ENCODE results near the gene ESAM. TPM values are rescaled to one million over a fixed set of nuclear protein-coding genes. Genes with fewer than 3 reads are reported as not detected.

Gene ESAM, protein sequence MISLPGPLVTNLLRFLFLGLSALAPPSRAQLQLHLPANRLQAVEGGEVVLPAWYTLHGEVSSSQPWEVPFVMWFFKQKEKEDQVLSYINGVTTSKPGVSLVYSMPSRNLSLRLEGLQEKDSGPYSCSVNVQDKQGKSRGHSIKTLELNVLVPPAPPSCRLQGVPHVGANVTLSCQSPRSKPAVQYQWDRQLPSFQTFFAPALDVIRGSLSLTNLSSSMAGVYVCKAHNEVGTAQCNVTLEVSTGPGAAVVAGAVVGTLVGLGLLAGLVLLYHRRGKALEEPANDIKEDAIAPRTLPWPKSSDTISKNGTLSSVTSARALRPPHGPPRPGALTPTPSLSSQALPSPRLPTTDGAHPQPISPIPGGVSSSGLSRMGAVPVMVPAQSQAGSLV
- 1.4 and 1.8 TPM in 2 replicates for total RNA-seq
- 5.2 TPM for total RNA-seq (2013)
- 14.5 and 48.6 TPM in 2 replicates for polyA plus RNA-seq
- polyA minus RNA-seq = 5.5 and 15.2 TPM in 2 replicates

GRCh38 chr11:124762105-124762623 is at the start of gene ESAM:
TSS of gene ESAM (minus strand) at chr11:124762290. CDS start at chr11:124762154, 136 bp downstream.
- intact Hi-C loops (cut with micrococcal nuclease) = loop anchor here (1.0 to 2.0 kb wide), 3 partner anchors 31 to 139 kb away; partner anchors contain the start of gene TBRG1
- peaks cover 23% of the 10 kb centered on the region for H3K79me2 ChIP-seq (ENCODE audit: control insufficient read depth, insufficient read depth, low read length)
- peak within 1 kb of the TSS; percentile 49 to 87 for H3K27ac ChIP-seq (ENCODE audit: low read length in 2 of 2)
- Mint-ChIP-seq H3K4me1 (peaks cover 46% of the 10 kb centered on the region), H3K27ac (peak within 1 kb of the TSS; percentile 67), H3K4me3 (peak within 1 kb of the TSS; percentile 94), H3K27me3 (peaks cover 6% of the 10 kb centered on the region), H3K9me3 (ENCODE audit: insufficient read depth) (no peaks in the 10 kb centered on the region)
- H3K4me3 ChIP-seq (ENCODE audit: control extremely low read depth in 1 of 5, extremely low read depth in 1 of 5, insufficient read depth in 1 of 5, low read depth in 2 of 5, low read length in 4 of 5) = peak within 1 kb of the TSS; percentile 42 to 81 (median 64)
- peak; percentile 73 for ATAC-seq (ENCODE audit: low read depth)
- peaks cover 43 to 61% of the 10 kb centered on the region in 2 donors for H3K4me1 ChIP-seq (ENCODE audit: control insufficient read depth in 2 of 2, insufficient read depth in 2 of 2, low read length in 2 of 2)
- H3K9me3 ChIP-seq (ENCODE audit: control extremely low read depth in 1 of 3, control insufficient read depth in 2 of 3, insufficient read depth in 1 of 3, low read length in 2 of 3) = peaks cover 0 to 3% (median 0%) of the 10 kb centered on the region in 3 donors
- peak within 1 kb of the TSS; percentile 86 for H2AFZ ChIP-seq (ENCODE audit: insufficient read depth, low read depth, low read length, poor library complexity, severe bottlenecking)
- 0% methylated on average over 51 of the region's 55 CpGs for WGBS (ENCODE audit: insufficient coverage)
- H3K4me2 ChIP-seq (replicated peaks; ENCODE audit: low read depth, low read length, poor library complexity, severe bottlenecking) = peak within 1 kb of the TSS; percentile 99
- peaks cover 6% of the 10 kb centered on the region for H4K20me1 ChIP-seq (ENCODE audit: control insufficient read depth, insufficient read depth, low read length, poor library complexity, severe bottlenecking)
- no peak for TF ChIP-seq EZH2 (IDR thresholded peaks at IDR 0.05; ENCODE audit: borderline replicate concordance, insufficient read depth, low read depth, low read length, poor library complexity, severe bottlenecking)
- TF ChIP-seq, protein P1, sequence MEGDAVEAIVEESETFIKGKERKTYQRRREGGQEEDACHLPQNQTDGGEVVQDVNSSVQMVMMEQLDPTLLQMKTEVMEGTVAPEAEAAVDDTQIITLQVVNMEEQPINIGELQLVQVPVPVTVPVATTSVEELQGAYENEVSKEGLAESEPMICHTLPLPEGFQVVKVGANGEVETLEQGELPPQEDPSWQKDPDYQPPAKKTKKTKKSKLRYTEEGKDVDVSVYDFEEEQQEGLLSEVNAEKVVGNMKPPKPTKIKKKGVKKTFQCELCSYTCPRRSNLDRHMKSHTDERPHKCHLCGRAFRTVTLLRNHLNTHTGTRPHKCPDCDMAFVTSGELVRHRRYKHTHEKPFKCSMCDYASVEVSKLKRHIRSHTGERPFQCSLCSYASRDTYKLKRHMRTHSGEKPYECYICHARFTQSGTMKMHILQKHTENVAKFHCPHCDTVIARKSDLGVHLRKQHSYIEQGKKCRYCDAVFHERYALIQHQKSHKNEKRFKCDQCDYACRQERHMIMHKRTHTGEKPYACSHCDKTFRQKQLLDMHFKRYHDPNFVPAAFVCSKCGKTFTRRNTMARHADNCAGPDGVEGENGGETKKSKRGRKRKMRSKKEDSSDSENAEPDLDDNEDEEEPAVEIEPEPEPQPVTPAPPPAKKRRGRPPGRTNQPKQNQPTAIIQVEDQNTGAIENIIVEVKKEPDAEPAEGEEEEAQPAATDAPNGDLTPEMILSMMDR (IDR thresholded peaks at IDR 0.05) = no peak
- peaks cover 0 to 22% (median 10%) of the 10 kb centered on the region in 4 experiments for H3K27me3 ChIP-seq (replicated peaks in 1 of 4; ENCODE audit: control extremely low read depth in 1 of 4, control insufficient read depth in 3 of 4, insufficient read depth in 4 of 4, low read length in 3 of 4)
- ChIA-PET POLR2A (interaction anchor here (0.7 to 1.6 kb wide), 3 partner anchors 16 to 22 kb away, joined by 3 to 7 read pairs (median 3); partner anchors contain the start of gene NRGN), CTCF (interaction anchor here (0.6 to 11.1 kb wide), 20 partner anchors 9 to 117 kb away, joined by 3 to 202 read pairs (median 8); partner anchors contain the start of genes MSANTD2, NRGN, SIAE and SPA17)
- H3K9ac ChIP-seq (ENCODE audit: low read length) = peak within 1 kb of the TSS; percentile 76
- peak; percentile 82 for DNase-seq
- peaks cover 0 to 3% of the 10 kb centered on the region in 2 experiments for H3K36me3 ChIP-seq (replicated peaks in 1 of 2; ENCODE audit: control extremely low read depth in 1 of 2, control insufficient read depth in 1 of 2, extremely low read depth in 1 of 2, insufficient read depth in 2 of 2, low read length in 1 of 2)
